H9 (cell line): ENCODE results near the gene MYT1. TPM values are rescaled to one million over a fixed set of nuclear protein-coding genes. Genes with fewer than 3 reads are reported as not detected.

ENCODE experiments used
- DNase-seq: peaks from one replicate; pipeline ENCODE4 v3.0.0-alpha.2; 2017
- H2AFZ ChIP-seq: one replicate; pipeline ENCODE4 v1.6.1; 2013; ENCODE audit warnings: mild to moderate bottlenecking, low read length, control low read depth, moderate library complexity
- H2AK5ac ChIP-seq: 2 replicates; pipeline ENCODE4 v1.6.1; 2013; ENCODE audit warnings: low read length, control low read depth, mixed read lengths; ENCODE audit not compliant: insufficient read length
- H2BK120ac ChIP-seq: one replicate; pipeline ENCODE4 v1.6.1; 2013; ENCODE audit warnings: low read depth, mild to moderate bottlenecking, low read length, control low read depth, inconsistent platforms; ENCODE audit not compliant: poor library complexity, severe bottlenecking
- H2BK12ac ChIP-seq: 2 replicates; pipeline ENCODE4 v1.6.1; 2013; ENCODE audit warnings: low read length, control low read depth, mixed read lengths, low read depth; ENCODE audit not compliant: insufficient read length
- H2BK15ac ChIP-seq: 2 replicates; pipeline ENCODE4 v1.6.1; 2013; ENCODE audit warnings: low read depth, low read length, control low read depth
- H2BK20ac ChIP-seq: one replicate; pipeline ENCODE4 v1.6.1; 2013; ENCODE audit warnings: low read depth, mild to moderate bottlenecking, low read length, control low read depth, inconsistent platforms; ENCODE audit not compliant: poor library complexity, severe bottlenecking
- H2BK5ac ChIP-seq: 2 replicates; pipeline ENCODE4 v1.6.1; 2013; ENCODE audit warnings: low read length, control low read depth, mixed read lengths; ENCODE audit not compliant: insufficient read length
- H3K14ac ChIP-seq: 2 replicates; pipeline ENCODE4 v1.6.1; 2013; ENCODE audit warnings: low read length, control low read depth; ENCODE audit not compliant: insufficient read depth
- H3K18ac ChIP-seq: 2 replicates; pipeline ENCODE4 v1.6.1; 2013; ENCODE audit warnings: low read depth, mild to moderate bottlenecking, mixed read lengths, low read length, control low read depth; ENCODE audit not compliant: insufficient read length
- H3K23ac ChIP-seq: 2 replicates; pipeline ENCODE4 v1.6.1; 2013; ENCODE audit warnings: low read length, control low read depth, mixed read lengths, low read depth; ENCODE audit not compliant: insufficient read length
- H3K23me2 ChIP-seq: 2 replicates; pipeline ENCODE4 v1.6.1; 2013; ENCODE audit warnings: low read depth, mild to moderate bottlenecking, mixed read lengths, low read length, control low read depth; ENCODE audit not compliant: insufficient read length, poor library complexity, severe bottlenecking
- H3K27ac ChIP-seq: 2 replicates; pipeline ENCODE4 v1.5.1; 2013; ENCODE audit warnings: low read length, control low read depth, mixed read lengths, low read depth; ENCODE audit not compliant: insufficient read length
- H3K27me3 ChIP-seq: 2 replicates; pipeline ENCODE4 v1.6.1; 2013; ENCODE audit warnings: low read length, control low read depth, inconsistent platforms; ENCODE audit not compliant: insufficient read depth
- H3K4ac ChIP-seq: 2 replicates; pipeline ENCODE4 v1.6.1; 2013; ENCODE audit warnings: low read depth, mild to moderate bottlenecking, control low read depth, inconsistent platforms, low read length, moderate library complexity
- H3K4me1 ChIP-seq: 2 replicates; pipeline ENCODE4 v1.6.1; 2013; ENCODE audit warnings: low read length, control low read depth, inconsistent platforms; ENCODE audit not compliant: insufficient read depth
- H3K4me2 ChIP-seq: 2 replicates; pipeline ENCODE4 v1.6.1; 2013; ENCODE audit warnings: low read length, control low read depth, mixed read lengths; ENCODE audit not compliant: insufficient read length, insufficient read depth
- H3K56ac ChIP-seq: 2 replicates; pipeline ENCODE4 v1.6.1; 2013; ENCODE audit warnings: low read depth, mild to moderate bottlenecking, mixed read lengths, low read length, control low read depth; ENCODE audit not compliant: insufficient read length
- H3K79me1 ChIP-seq: 2 replicates; pipeline ENCODE4 v1.6.1; 2013; ENCODE audit warnings: low read depth, mild to moderate bottlenecking, moderate library complexity, low read length, control low read depth, inconsistent platforms; ENCODE audit not compliant: insufficient read depth, poor library complexity, severe bottlenecking
- H3K79me2 ChIP-seq: 2 replicates; pipeline ENCODE4 v1.6.1; 2013; ENCODE audit warnings: low read length, control low read depth, inconsistent platforms; ENCODE audit not compliant: insufficient read depth
- H3K9ac ChIP-seq: 2 replicates; pipeline ENCODE4 v1.6.1; 2013; ENCODE audit warnings: low read length, control low read depth, mixed read lengths; ENCODE audit not compliant: insufficient read length; ENCODE audit errors: extremely low read depth
- H3K9me3 ChIP-seq: one replicate; pipeline ENCODE4 v1.6.1; 2013; ENCODE audit warnings: low read depth, low read length, inconsistent platforms; ENCODE audit not compliant: control insufficient read depth
- H3T11ph ChIP-seq: one replicate; pipeline ENCODE4 v1.6.1; 2013; ENCODE audit warnings: mild to moderate bottlenecking, low read length, control low read depth, inconsistent platforms
- H4K20me1 ChIP-seq: one replicate; pipeline ENCODE4 v1.6.1; 2013; ENCODE audit not compliant: control insufficient read depth, insufficient read length, insufficient read depth
- H4K5ac ChIP-seq: 2 replicates; pipeline ENCODE4 v1.6.1; 2013; ENCODE audit warnings: low read depth, mild to moderate bottlenecking, mixed read lengths, low read length, control low read depth; ENCODE audit not compliant: insufficient read length
- H4K8ac ChIP-seq: replicated peaks from 2 replicates; pipeline ENCODE4 v1.6.1; 2013; ENCODE audit warnings: low read length, control low read depth, mixed read lengths, low read depth; ENCODE audit not compliant: insufficient read length
- H4K91ac ChIP-seq: 2 replicates; pipeline ENCODE4 v1.6.1; 2013; ENCODE audit warnings: low read depth, mild to moderate bottlenecking, moderate library complexity, mixed read lengths, low read length, control low read depth; ENCODE audit not compliant: insufficient read length
- H3K27ac Mint-ChIP-seq, 3 experiments: 2 replicates in 2 of 3; 3 replicates in 1 of 3; pipeline ENCODE4 v1.8.0; 2020 to 2021; ENCODE audit warnings: mixed read lengths in 3 of 3, mild to moderate bottlenecking in 1 of 3, moderate library complexity in 1 of 3
- H3K27me3 Mint-ChIP-seq: 2 replicates; pipeline ENCODE4 v1.8.0; 2021; ENCODE audit warnings: low read depth, mild to moderate bottlenecking, moderate library complexity, mixed read lengths
- H3K36me3 Mint-ChIP-seq, 3 experiments: 2 replicates in 2 of 3; 3 replicates in 1 of 3; pipeline ENCODE4 v1.8.0; 2020 to 2021; ENCODE audit warnings: low read depth in 3 of 3, mixed read lengths in 3 of 3; ENCODE audit not compliant: insufficient read depth in 1 of 3
- H3K4me1 Mint-ChIP-seq, 2 experiments: 2 replicates each; pipeline ENCODE4 v1.8.0; 2020; ENCODE audit warnings: mixed read lengths in 2 of 2
- H3K4me3 Mint-ChIP-seq, 2 experiments: 2 replicates in 1 of 2; 3 replicates in 1 of 2; pipeline ENCODE4 v1.8.0; 2020 to 2021; ENCODE audit warnings: mild to moderate bottlenecking in 2 of 2, mixed read lengths in 2 of 2, moderate library complexity in 1 of 2
- H3K9me3 Mint-ChIP-seq, 2 experiments: 2 replicates in 1 of 2; 3 replicates in 1 of 2; pipeline ENCODE4 v1.8.0; 2020; ENCODE audit warnings: mild to moderate bottlenecking in 2 of 2, mixed read lengths in 2 of 2, moderate library complexity in 1 of 2
- WGBS: extraction: QIAGEN DNeasy Blood & Tissue Kit; methylation state at CpG from one replicate; pipeline ENCODE4 v1.1.7; 2013; ENCODE audit warnings: missing lambda C conversion rate, low lambda C conversion rate, mixed read lengths; ENCODE audit not compliant: insufficient read length; ENCODE audit errors: extremely low coverage; 5-methylcytosine and 5-hydroxymethylcytosine counted together
- total RNA-seq: library from RNA; stranded (reverse); gene quantifications from 2 replicates; pipeline ENCODE4 v1.2.1, GENCODE V29; 2021
- TF ChIP-seq, protein P1 (sequence below): fragments of 200-600 bp; sonication (generic); conservative IDR thresholded peaks from 3 replicates; pipeline ENCODE4 v1.8.0; 2021; ENCODE audit warnings: antibody characterized with exemption, mild to moderate bottlenecking

Gene MYT1
- total RNA-seq, 1 experiment from 2014 or later = 0.79 TPM

- H3K23ac ChIP-seq = no peak overlapping the region
- no peak overlapping the region for H2AFZ ChIP-seq
- H4K20me1 ChIP-seq = peaks cover 2% of the 10 kb centered on the region
- H3K23me2 ChIP-seq = peaks cover 2% of the 10 kb centered on the region
- H2BK15ac ChIP-seq = no peak overlapping the region
- no peak overlapping the region for H4K5ac ChIP-seq
- no peak overlapping the region for H3K9ac ChIP-seq
- no peak overlapping the region for H3K56ac ChIP-seq
- Mint-ChIP-seq H3K9me3 (peaks cover 4 to 5% of the 10 kb centered on the region in 2 experiments; a peak in 3 of 5 replicates), H3K4me1 (peaks cover 6 to 12% of the 10 kb centered on the region in 2 experiments), H3K4me3 (no peak overlapping the region), H3K36me3 (peaks cover 2 to 6% (median 2%) of the 10 kb centered on the region in 3 experiments; a peak in 2 of 7 replicates), H3K27ac (no peak overlapping the region), H3K27me3 (peaks cover 5% of the 10 kb centered on the region)
- H3T11ph ChIP-seq = no peak overlapping the region
- TF ChIP-seq, protein P1, sequence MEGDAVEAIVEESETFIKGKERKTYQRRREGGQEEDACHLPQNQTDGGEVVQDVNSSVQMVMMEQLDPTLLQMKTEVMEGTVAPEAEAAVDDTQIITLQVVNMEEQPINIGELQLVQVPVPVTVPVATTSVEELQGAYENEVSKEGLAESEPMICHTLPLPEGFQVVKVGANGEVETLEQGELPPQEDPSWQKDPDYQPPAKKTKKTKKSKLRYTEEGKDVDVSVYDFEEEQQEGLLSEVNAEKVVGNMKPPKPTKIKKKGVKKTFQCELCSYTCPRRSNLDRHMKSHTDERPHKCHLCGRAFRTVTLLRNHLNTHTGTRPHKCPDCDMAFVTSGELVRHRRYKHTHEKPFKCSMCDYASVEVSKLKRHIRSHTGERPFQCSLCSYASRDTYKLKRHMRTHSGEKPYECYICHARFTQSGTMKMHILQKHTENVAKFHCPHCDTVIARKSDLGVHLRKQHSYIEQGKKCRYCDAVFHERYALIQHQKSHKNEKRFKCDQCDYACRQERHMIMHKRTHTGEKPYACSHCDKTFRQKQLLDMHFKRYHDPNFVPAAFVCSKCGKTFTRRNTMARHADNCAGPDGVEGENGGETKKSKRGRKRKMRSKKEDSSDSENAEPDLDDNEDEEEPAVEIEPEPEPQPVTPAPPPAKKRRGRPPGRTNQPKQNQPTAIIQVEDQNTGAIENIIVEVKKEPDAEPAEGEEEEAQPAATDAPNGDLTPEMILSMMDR = no peak
- H3K79me2 ChIP-seq = no peaks in the 10 kb centered on the region
- H2AK5ac ChIP-seq = no peak overlapping the region
- H3K4ac ChIP-seq = no peak overlapping the region
- H3K18ac ChIP-seq = no peak overlapping the region
- H3K4me1 ChIP-seq = no peaks in the 10 kb centered on the region
- H2BK20ac ChIP-seq = no peak overlapping the region
- H3K4me2 ChIP-seq = no peak overlapping the region
- H3K27me3 ChIP-seq = no peaks in the 10 kb centered on the region
- no peaks in the 10 kb centered on the region for H3K79me1 ChIP-seq
- H3K9me3 ChIP-seq = no peaks in the 10 kb centered on the region
- H4K91ac ChIP-seq = no peak overlapping the region
- H3K14ac ChIP-seq = no peak overlapping the region
- no CpG with 5 or more reads among the region's 8 CpGs for WGBS
- no peak overlapping the region for H2BK12ac ChIP-seq
- DNase-seq = no peak
- H2BK5ac ChIP-seq = no peak overlapping the region
- no peak overlapping the region for H3K27ac ChIP-seq
- H4K8ac ChIP-seq = no peak overlapping the region
- H2BK120ac ChIP-seq = no peak overlapping the region
Observed at GRCh38 chr20:64206614-64207013, 42.4 kb downstream of the MYT1 start.
